ENCODE measurements around the gene MYO9B. TPM values are rescaled to one million over a fixed set of nuclear protein-coding genes. Genes with fewer than 3 reads are reported as not detected.

The MYO9B gene
- total RNA-seq, 1 donor from 2014 or later: 69.4 TPM

DNA sequence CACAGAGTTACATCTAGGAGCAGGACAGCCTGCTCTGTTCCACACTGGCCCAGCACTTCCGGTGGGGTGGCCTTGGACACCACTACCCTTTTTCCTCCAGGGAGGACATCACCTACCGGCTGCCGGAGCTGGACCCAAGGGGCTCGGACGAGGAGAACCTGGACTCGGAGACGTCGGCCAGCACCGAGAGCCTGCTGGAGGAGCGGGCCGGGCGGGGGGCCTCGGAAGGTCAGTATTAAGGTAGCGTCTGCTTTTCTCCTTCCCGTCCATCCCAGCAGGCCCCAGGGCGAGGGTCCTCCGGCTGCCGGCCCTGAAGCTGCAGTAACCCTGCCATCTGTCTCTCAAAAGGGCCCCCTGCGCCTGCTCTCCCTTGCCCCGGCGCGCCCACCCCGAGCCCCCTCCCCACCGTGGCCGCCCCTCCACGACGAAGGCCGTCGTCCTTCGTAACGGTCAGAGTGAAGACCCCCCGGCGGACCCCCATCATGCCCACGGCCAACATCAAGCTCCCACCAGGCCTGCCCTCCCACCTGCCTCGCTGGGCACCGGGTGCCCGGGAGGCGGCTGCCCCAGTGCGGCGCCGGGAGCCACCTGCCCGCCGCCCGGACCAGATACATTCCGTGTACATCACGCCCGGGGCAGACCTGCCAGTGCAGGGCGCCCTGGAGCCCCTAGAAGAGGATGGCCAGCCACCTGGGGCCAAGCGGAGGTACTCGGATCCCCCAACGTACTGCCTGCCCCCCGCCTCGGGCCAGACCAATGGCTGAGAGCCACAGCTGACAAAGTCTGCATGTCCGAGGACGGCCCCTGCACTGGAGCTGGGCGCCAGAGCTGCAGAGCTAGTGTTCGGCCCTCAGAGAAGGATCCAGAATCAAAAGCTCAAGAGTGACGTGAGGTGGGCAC is 136.2 kb downstream of the MYO9B start:
- no peak for DNase-seq (ENCODE audit: low read depth)
- no peak overlapping the region for H3K4me3 ChIP-seq (ENCODE audit: low read depth, low read length)
- H3K27me3 ChIP-seq (ENCODE audit: control insufficient read depth, insufficient read depth, low read length): no peaks in the 10 kb centered on the region
- H3K36me3 ChIP-seq (ENCODE audit: control insufficient read depth, insufficient read depth, low read length): peaks cover 2% of the 10 kb centered on the region
- no peak for TF ChIP-seq CTCF (IDR thresholded peaks at IDR 0.05; ENCODE audit: insufficient read depth, low read length, poor library complexity, severe bottlenecking)

GRCh38 chr19:17213334-17213733 is 137.8 kb downstream of the MYO9B start:
- H3K27me3 ChIP-seq (ENCODE audit: control insufficient read depth, insufficient read depth, low read length): no peaks in the 10 kb centered on the region
- H3K4me3 ChIP-seq (ENCODE audit: low read depth, low read length): no peak overlapping the region
- DNase-seq (ENCODE audit: low read depth): no peak
- peaks cover 4% of the 10 kb centered on the region for H3K36me3 ChIP-seq (ENCODE audit: control insufficient read depth, insufficient read depth, low read length)
- TF ChIP-seq CTCF (IDR thresholded peaks at IDR 0.05; ENCODE audit: insufficient read depth, low read length, poor library complexity, severe bottlenecking): no peak

- TF ChIP-seq CTCF (IDR thresholded peaks at IDR 0.05; ENCODE audit: insufficient read depth, low read length, poor library complexity, severe bottlenecking): no peak
- H3K36me3 ChIP-seq (ENCODE audit: control insufficient read depth, insufficient read depth, low read length): peaks cover 4% of the 10 kb centered on the region
- H3K27me3 ChIP-seq (ENCODE audit: control insufficient read depth, insufficient read depth, low read length): no peaks in the 10 kb centered on the region
- DNase-seq (ENCODE audit: low read depth): no peak
- peak overlapping the region; percentile 83 for H3K4me3 ChIP-seq (ENCODE audit: low read depth, low read length)
Observed at GRCh38 chr19:17214508-17215126, 139.0 kb downstream of the MYO9B start.

DNA sequence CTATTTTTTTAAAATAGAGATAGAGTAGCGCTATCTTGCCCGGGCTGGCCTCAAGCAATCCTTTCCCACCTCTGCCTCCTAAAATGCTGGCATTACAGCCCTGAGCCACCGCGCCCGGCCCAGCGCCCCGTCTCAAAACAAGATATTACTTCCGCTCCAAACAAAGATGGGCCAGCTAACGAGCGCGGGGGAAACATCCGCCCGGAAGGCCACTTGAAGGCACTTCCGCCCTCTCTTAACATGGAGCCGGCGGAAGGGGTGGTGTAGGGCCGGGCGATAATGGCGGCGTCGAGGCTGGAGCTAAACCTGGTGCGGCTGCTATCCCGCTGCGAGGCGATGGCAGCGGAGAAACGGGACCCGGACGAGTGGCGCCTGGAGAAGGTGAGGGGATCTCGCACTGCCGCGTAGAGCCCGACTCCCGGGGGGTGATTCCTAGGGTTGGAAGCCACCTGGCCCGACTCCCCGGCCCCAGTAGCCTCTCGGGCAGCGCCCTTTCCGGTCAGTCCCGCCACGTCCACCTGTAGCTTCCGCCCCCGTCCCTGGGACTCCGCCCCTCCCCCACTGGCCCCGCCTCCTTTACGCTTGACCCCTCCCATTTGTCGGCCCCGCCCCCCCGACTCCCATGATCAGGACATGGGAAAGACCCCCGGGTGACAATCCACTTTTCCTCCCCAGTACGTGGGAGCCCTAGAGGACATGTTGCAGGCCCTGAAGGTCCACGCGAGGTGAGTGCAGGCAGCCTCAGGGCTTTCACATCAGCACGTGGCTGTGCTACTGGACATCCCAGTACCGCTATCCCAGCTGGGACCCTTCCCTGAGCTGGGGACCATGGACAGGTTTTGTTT is 139.8 kb downstream of the MYO9B start, which contains the start of gene USE1:
Gene USE1 (plus strand): TSS at position 231 of the 845 bp plus-strand sequence. CDS start 49 bp downstream, at position 280.
- DNase-seq (ENCODE audit: low read depth): peak; percentile 67
- H3K27me3 ChIP-seq (ENCODE audit: control insufficient read depth, insufficient read depth, low read length): no peaks in the 10 kb centered on the region
- H3K4me3 ChIP-seq (ENCODE audit: low read depth, low read length): peak within 1 kb of the TSS; percentile 83
- TF ChIP-seq CTCF (IDR thresholded peaks at IDR 0.05; ENCODE audit: insufficient read depth, low read length, poor library complexity, severe bottlenecking): no peak
- peaks cover 4% of the 10 kb centered on the region for H3K36me3 ChIP-seq (ENCODE audit: control insufficient read depth, insufficient read depth, low read length)

DNA sequence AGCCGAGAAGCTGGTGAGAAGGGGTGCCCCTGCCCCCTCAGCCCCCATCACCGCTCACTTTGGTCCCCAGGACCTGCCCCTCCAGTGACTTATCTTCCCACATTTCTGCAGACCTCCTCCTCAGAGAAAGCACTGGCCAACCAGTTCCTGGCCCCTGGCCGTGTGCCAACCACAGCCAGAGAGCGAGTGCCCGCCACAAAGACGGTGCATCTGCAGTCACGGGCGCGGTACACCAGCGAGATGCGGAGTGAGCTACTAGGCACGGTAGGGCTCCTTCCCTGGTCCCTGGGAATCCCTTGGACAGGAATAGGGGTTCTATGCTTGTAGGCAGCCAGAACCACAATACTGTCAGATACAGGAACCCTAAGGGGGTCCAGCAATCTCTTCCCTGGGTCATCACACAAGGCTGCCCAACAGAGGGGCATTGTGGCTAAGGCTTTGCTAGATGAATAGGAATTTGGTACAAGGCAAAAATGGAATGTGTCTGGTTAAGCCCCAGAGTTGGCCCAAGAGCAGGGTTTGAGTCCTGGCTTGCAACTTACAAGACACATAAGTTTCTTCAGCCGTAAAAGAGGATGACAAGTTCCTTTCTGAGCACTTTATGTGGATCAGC is 140.6 kb downstream of the MYO9B start:
- TF ChIP-seq CTCF (IDR thresholded peaks at IDR 0.05; ENCODE audit: insufficient read depth, low read length, poor library complexity, severe bottlenecking): no peak
- H3K27me3 ChIP-seq (ENCODE audit: control insufficient read depth, insufficient read depth, low read length): no peaks in the 10 kb centered on the region
- H3K36me3 ChIP-seq (ENCODE audit: control insufficient read depth, insufficient read depth, low read length): peaks cover 4% of the 10 kb centered on the region
- DNase-seq (ENCODE audit: low read depth): no peak
- H3K4me3 ChIP-seq (ENCODE audit: low read depth, low read length): peak overlapping the region; percentile 83
